22Rv1 (cell line): Measurements from ENCODE around the gene FKBP14.
A peak's percentile ranks its signal among the peaks of the same experiment; 100 is the strongest.

Source experiments
- H3K27ac ChIP-seq: fragments of 450-650 bp; 2 replicates; pipeline ENCODE4 v1.5.1; 2017
- CTCF ChIP-seq: fragments of 450-650 bp; IDR thresholded peaks from 2 replicates; pipeline ENCODE4 v1.5.1; 2017; ENCODE audit warnings: mild to moderate bottlenecking
- ZFX ChIP-seq: fragments of 450-650 bp; IDR thresholded peaks from 2 replicates; pipeline ENCODE4 v1.6.1; 2017; ENCODE audit warnings: antibody characterized with exemption, borderline replicate concordance

FKBP14 gene

GRCh38 chr7:30036220-30036619 lies 9.7 kb upstream of the FKBP14 start:
- no peak for TF ChIP-seq ZFX
- no peak for TF ChIP-seq CTCF

GRCh38 chr7:30034501-30034900 lies 8.0 kb upstream of the FKBP14 start:
- H3K27ac ChIP-seq, result no peak overlapping the region
- TF ChIP-seq ZFX (no peak), CTCF (no peak)

More at GRCh38 chr7:30036220-30036619, 9.7 kb upstream of the FKBP14 start:
- H3K27ac ChIP-seq, result no peak overlapping the region

GRCh38 chr7:30032310-30033125 lies 6.0 kb upstream of the FKBP14 start:
- no peak overlapping the region for H3K27ac ChIP-seq

GRCh38 chr7:30029696-30030095 lies 3.2 kb upstream of the FKBP14 start:
- TF ChIP-seq ZFX (no peak), CTCF (no peak)
- H3K27ac ChIP-seq, result no peak overlapping the region

More at GRCh38 chr7:30032310-30033125, 6.0 kb upstream of the FKBP14 start:
- no peak for TF ChIP-seq CTCF
- TF ChIP-seq ZFX, result no peak

GRCh38 chr7:30028749-30029635 lies 2.5 kb upstream of the FKBP14 start:
- peak overlapping the region; percentile 81 for H3K27ac ChIP-seq
- TF ChIP-seq ZFX (no peak), CTCF (peak; percentile 10)

- peak within 1 kb of the TSS; percentile 81 for H3K27ac ChIP-seq
- TF ChIP-seq ZFX (no peak), CTCF (no peak; the same call in none of the 2 replicates)
These were observed 1.8 kb upstream of the FKBP14 start, which contains the start of gene PLEKHA8 for GRCh38 chr7:30028216-30028748. Gene PLEKHA8 (plus strand): TSS chr7:30028412. CDS start chr7:30028763, 351 bp downstream.
